HEK293 (cell line): ENCODE results near the gene RPL36.

ENCODE experiments used
- CTCF ChIA-PET: fragments of 350-600 bp; formaldehyde crosslinking; extraction: SDS; loops from one replicate; lab custom pipeline; 2021; ENCODE audit warnings: antibody characterized with exemption; lab: Yijun Ruan, JAX
- POLR2A ChIA-PET: fragments of 300-600 bp; formaldehyde crosslinking; extraction: SDS; loops from one replicate; lab custom pipeline; 2020; ENCODE audit warnings: antibody characterized with exemption, inconsistent platforms; lab: Yijun Ruan, JAX
- H3K27ac ChIP-seq: fragments of 200-500 bp; sonication (Bioruptor generic); 2 replicates; pipeline ENCODE4 v1.5.1; 2014; ENCODE audit warnings: low read depth, low read length, control low read depth, inconsistent platforms; ENCODE audit errors: extremely low read depth
- H3K36me3 ChIP-seq, 2 experiments: fragments of 200-500 bp in 1 of 2; sonication (Bioruptor generic) in 1 of 2; 1 replicate in 1 of 2; 2 replicates in 1 of 2; pipeline ENCODE4 v1.5.1; 2014 to 2017; ENCODE audit warnings: inconsistent platforms in 2 of 2, low read length in 2 of 2; ENCODE audit not compliant: control insufficient read depth in 2 of 2, insufficient read depth in 1 of 2
- H3K4me1 ChIP-seq: fragments of 200-500 bp; sonication (Bioruptor generic); 2 replicates; pipeline ENCODE4 v1.5.1; 2014; ENCODE audit warnings: mild to moderate bottlenecking, low read length, inconsistent platforms; ENCODE audit not compliant: control insufficient read depth, insufficient read depth
- H3K4me3 ChIP-seq: 2 replicates; pipeline ENCODE4 v1.5.1; 2011; ENCODE audit warnings: low read depth, mild to moderate bottlenecking, control low read depth, low read length, moderate library complexity
- H3K9me3 ChIP-seq: fragments of 200-500 bp; sonication (Bioruptor generic); 2 replicates; pipeline ENCODE4 v1.5.1; 2014; ENCODE audit warnings: low read depth, low read length, inconsistent platforms; ENCODE audit not compliant: control insufficient read depth, insufficient read depth
- HOXA7 ChIP-seq: sonication (generic); formaldehyde crosslinking; IDR thresholded peaks from 2 replicates; pipeline ENCODE4 v1.8.1; 2022; ENCODE audit warnings: missing genetic modification reagents, borderline replicate concordance
- KLF9 ChIP-seq: fragments of 450-650 bp; formaldehyde crosslinking; IDR thresholded peaks from 2 replicates; pipeline ENCODE4 v1.5.1; 2016; ENCODE audit warnings: missing biosample characterization, missing genetic modification characterization, low read depth
- OSR2 ChIP-seq: fragments of 450-650 bp; formaldehyde crosslinking; IDR thresholded peaks from 2 replicates; pipeline ENCODE4 v1.5.1; 2016; ENCODE audit warnings: missing biosample characterization, missing genetic modification characterization
- ZFHX2 ChIP-seq: fragments of 450-650 bp; formaldehyde crosslinking; conservative IDR thresholded peaks from 2 replicates; pipeline ENCODE4 v1.5.1; 2016; ENCODE audit warnings: missing biosample characterization, missing genetic modification characterization
- ZNF112 ChIP-seq: fragments of 450-650 bp; formaldehyde crosslinking; IDR thresholded peaks from 2 replicates; pipeline ENCODE4 v1.5.0; 2017; ENCODE audit warnings: missing biosample characterization, missing genetic modification characterization
- ZNF114 ChIP-seq: fragments of 450-650 bp; formaldehyde crosslinking; IDR thresholded peaks from 2 replicates; pipeline ENCODE4 v1.5.0; 2017; ENCODE audit warnings: missing biosample characterization, missing genetic modification characterization
- ZNF121 ChIP-seq: fragments of 450-650 bp; formaldehyde crosslinking; IDR thresholded peaks from 2 replicates; pipeline ENCODE4 v1.5.1; 2016; ENCODE audit warnings: missing biosample characterization, missing genetic modification characterization
- ZNF133 ChIP-seq: fragments of 450-650 bp; formaldehyde crosslinking; IDR thresholded peaks from 2 replicates; pipeline ENCODE4 v1.5.1; 2016; ENCODE audit warnings: missing biosample characterization, missing genetic modification characterization
- ZNF146 ChIP-seq: fragments of 450-650 bp; formaldehyde crosslinking; IDR thresholded peaks from 2 replicates; pipeline ENCODE4 v1.5.1; 2016; ENCODE audit warnings: missing biosample characterization, missing genetic modification characterization
- ZNF148 ChIP-seq: fragments of 450-650 bp; formaldehyde crosslinking; IDR thresholded peaks from 2 replicates; pipeline ENCODE4 v1.5.0; 2017; ENCODE audit warnings: missing biosample characterization, missing genetic modification characterization, borderline replicate concordance
- ZNF19 ChIP-seq: fragments of 450-650 bp; formaldehyde crosslinking; IDR thresholded peaks from 2 replicates; pipeline ENCODE4; 2016; ENCODE audit warnings: missing biosample characterization, missing genetic modification characterization, low read depth
- ZNF404 ChIP-seq: fragments of 450-650 bp; formaldehyde crosslinking; IDR thresholded peaks from 2 replicates; pipeline ENCODE4 v1.5.1; 2017; ENCODE audit warnings: missing biosample characterization, missing genetic modification characterization
- ZNF416 ChIP-seq: fragments of 450-650 bp; formaldehyde crosslinking; IDR thresholded peaks from 2 replicates; pipeline ENCODE4 v1.5.1; 2016; ENCODE audit warnings: missing biosample characterization, missing genetic modification characterization
- ZNF426 ChIP-seq: fragments of 450-650 bp; formaldehyde crosslinking; IDR thresholded peaks from 2 replicates; pipeline ENCODE4 v1.5.1; 2017; ENCODE audit warnings: missing biosample characterization, missing genetic modification characterization, mild to moderate bottlenecking, inconsistent platforms, moderate library complexity
- ZNF433 ChIP-seq: fragments of 450-650 bp; formaldehyde crosslinking; IDR thresholded peaks from 2 replicates; pipeline ENCODE4 v1.5.1; 2016; ENCODE audit warnings: missing biosample characterization, missing genetic modification characterization, low read depth
- ZNF521 ChIP-seq: fragments of 450-650 bp; formaldehyde crosslinking; IDR thresholded peaks from 2 replicates; pipeline ENCODE4 v1.5.1; 2017; ENCODE audit warnings: missing biosample characterization, mild to moderate bottlenecking, missing genetic modification characterization
- ZNF596 ChIP-seq: fragments of 450-650 bp; IDR thresholded peaks from 2 replicates; pipeline ENCODE4 v1.5.0; 2018; ENCODE audit warnings: missing biosample characterization, mild to moderate bottlenecking, missing genetic modification characterization, moderate library complexity
- ZNF600 ChIP-seq: fragments of 450-650 bp; formaldehyde crosslinking; IDR thresholded peaks from 2 replicates; pipeline ENCODE4 v1.5.1; 2016; ENCODE audit warnings: missing biosample characterization, missing genetic modification characterization
- ZNF704 ChIP-seq: fragments of 450-650 bp; formaldehyde crosslinking; IDR thresholded peaks from 2 replicates; pipeline ENCODE4 v1.5.1; 2016; ENCODE audit warnings: missing biosample characterization, missing genetic modification characterization
- ZNF768 ChIP-seq: fragments of 450-650 bp; formaldehyde crosslinking; IDR thresholded peaks from 2 replicates; pipeline ENCODE4 v1.5.1; 2018; ENCODE audit warnings: missing biosample characterization, mild to moderate bottlenecking, missing genetic modification characterization
- ZNF785 ChIP-seq: fragments of 450-650 bp; formaldehyde crosslinking; IDR thresholded peaks from 2 replicates; pipeline ENCODE4 v1.5.1; 2016; ENCODE audit warnings: missing biosample characterization, missing genetic modification characterization
- ZNF830 ChIP-seq: fragments of 450-650 bp; IDR thresholded peaks from 2 replicates; pipeline ENCODE4 v1.5.0; 2018; ENCODE audit warnings: missing biosample characterization, missing genetic modification characterization, low read depth, mild to moderate bottlenecking, moderate library complexity
- ZSCAN16 ChIP-seq: fragments of 450-650 bp; formaldehyde crosslinking; IDR thresholded peaks from 2 replicates; pipeline ENCODE4 v1.5.1; 2016; ENCODE audit warnings: missing biosample characterization, missing genetic modification characterization
- TF ChIP-seq, protein P1 (sequence below): fragments of 450-650 bp; formaldehyde crosslinking; IDR thresholded peaks from 2 replicates; pipeline ENCODE4 v1.5.1; 2016; ENCODE audit warnings: missing biosample characterization, missing genetic modification characterization
- TF ChIP-seq, protein P2 (sequence below): fragments of 450-650 bp; formaldehyde crosslinking; IDR thresholded peaks from 2 replicates; pipeline ENCODE4 v1.5.1; 2016; ENCODE audit warnings: missing biosample characterization, missing genetic modification characterization

RPL36 gene

DNA sequence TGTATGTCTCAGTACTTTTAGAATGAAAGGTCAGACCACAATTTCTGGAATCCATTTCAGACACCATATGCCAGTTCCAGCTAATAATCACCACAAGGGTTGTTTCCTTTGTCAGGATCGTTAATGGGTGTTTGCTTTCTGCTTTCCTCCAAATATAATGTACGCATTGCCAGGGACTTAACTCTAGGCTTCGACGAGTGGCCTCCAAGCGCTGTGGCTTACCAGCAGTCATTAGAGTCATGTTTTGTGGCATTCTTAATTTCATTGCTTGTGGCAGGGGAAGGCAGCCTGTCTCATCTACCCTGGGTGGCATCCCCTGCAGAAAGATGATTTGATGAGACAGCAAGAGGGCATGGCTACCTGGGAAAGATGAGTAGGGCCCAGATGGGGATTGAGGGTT lies 44.7 kb upstream of the RPL36 start:
- CTCF ChIA-PET = interaction anchor here (0.6 kb wide), 2 partner anchors 46 to 142 kb away, joined by 3 to 4 read pairs; no protein-coding TSS in a partner anchor
- POLR2A ChIA-PET = no interaction called here
- Histone ChIP-seq H3K4me3 (no peak overlapping the region), H3K9me3 (no peaks in the 10 kb centered on the region), H3K27ac (no peak overlapping the region), H3K36me3 (peaks cover 29 to 89% of the 10 kb centered on the region in 2 experiments), H3K4me1 (no peaks in the 10 kb centered on the region)
- TF ChIP-seq ZNF19 (tag by site-specific recombination) (no peak), ZNF146 (tag by site-specific recombination) (no peak), ZNF521 (tag by site-specific recombination) (no peak), ZNF596 (tag by site-specific recombination) (no peak), ZNF121 (no peak), ZNF148 (tag by site-specific recombination) (no peak)

GRCh38 chr19:5646703-5647102 lies 43.4 kb upstream of the RPL36 start:
- no peak overlapping the region for H3K4me3 ChIP-seq
- no peak overlapping the region for H3K27ac ChIP-seq
- POLR2A ChIA-PET = no interaction called here
- H3K9me3 ChIP-seq = no peaks in the 10 kb centered on the region
- TF ChIP-seq, protein P1, sequence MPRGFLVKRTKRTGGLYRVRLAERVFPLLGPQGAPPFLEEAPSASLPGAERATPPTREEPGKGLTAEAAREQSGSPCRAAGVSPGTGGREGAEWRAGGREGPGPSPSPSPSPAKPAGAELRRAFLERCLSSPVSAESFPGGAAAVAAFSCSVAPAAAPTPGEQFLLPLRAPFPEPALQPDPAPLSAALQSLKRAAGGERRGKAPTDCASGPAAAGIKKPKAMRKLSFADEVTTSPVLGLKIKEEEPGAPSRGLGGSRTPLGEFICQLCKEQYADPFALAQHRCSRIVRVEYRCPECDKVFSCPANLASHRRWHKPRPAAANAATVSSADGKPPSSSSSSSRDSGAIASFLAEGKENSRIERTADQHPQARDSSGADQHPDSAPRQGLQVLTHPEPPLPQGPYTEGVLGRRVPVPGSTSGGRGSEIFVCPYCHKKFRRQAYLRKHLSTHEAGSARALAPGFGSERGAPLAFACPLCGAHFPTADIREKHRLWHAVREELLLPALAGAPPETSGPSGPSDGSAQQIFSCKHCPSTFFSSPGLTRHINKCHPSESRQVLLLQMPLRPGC = no peak
- TF ChIP-seq ZNF404 (tag by site-specific recombination) = no peak
- TF ChIP-seq ZNF133 (tag by site-specific recombination) = no peak
- TF ChIP-seq ZNF768 (tag by site-specific recombination) = peak; percentile 58; the same call in 1 of the 2 replicates
- TF ChIP-seq ZNF704 = no peak
- no peak for TF ChIP-seq ZNF114 (tag by site-specific recombination)
- TF ChIP-seq ZNF785 (tag by site-specific recombination) = no peak
- no peak for TF ChIP-seq ZNF600 (tag by site-specific recombination)
- TF ChIP-seq, all 188 proteins: peak for 1
- H3K4me1 ChIP-seq = no peaks in the 10 kb centered on the region
- CTCF ChIA-PET = no interaction called here
- peaks cover 36 to 94% of the 10 kb centered on the region in 2 experiments for H3K36me3 ChIP-seq

GRCh38 chr19:5648464-5648863 lies 41.6 kb upstream of the RPL36 start:
- CTCF ChIA-PET = interaction anchor here (0.6 to 0.7 kb wide), 2 partner anchors 41 to 132 kb away, joined by 3 to 4 read pairs; no protein-coding TSS in a partner anchor
- H3K27ac ChIP-seq = no peak overlapping the region
- H3K9me3 ChIP-seq = no peaks in the 10 kb centered on the region
- no peak overlapping the region for H3K4me3 ChIP-seq
- POLR2A ChIA-PET = no interaction called here
- peaks cover 41 to 94% of the 10 kb centered on the region in 2 experiments for H3K36me3 ChIP-seq
- H3K4me1 ChIP-seq = no peaks in the 10 kb centered on the region
- TF ChIP-seq ZNF416 (tag by site-specific recombination) (no peak), ZNF426 (tag by site-specific recombination) (no peak), ZFHX2 (tag by site-specific recombination) (no peak), HOXA7 (no peak), ZNF830 (tag by site-specific recombination) (no peak), KLF9 (no peak), ZNF404 (tag by site-specific recombination) (no peak), ZNF433 (tag by site-specific recombination) (no peak), OSR2 (tag by site-specific recombination) (no peak), ZNF112 (no peak), ZSCAN16 (tag by site-specific recombination) (no peak), ZNF600 (tag by site-specific recombination) (no peak)
- TF ChIP-seq, protein P2, sequence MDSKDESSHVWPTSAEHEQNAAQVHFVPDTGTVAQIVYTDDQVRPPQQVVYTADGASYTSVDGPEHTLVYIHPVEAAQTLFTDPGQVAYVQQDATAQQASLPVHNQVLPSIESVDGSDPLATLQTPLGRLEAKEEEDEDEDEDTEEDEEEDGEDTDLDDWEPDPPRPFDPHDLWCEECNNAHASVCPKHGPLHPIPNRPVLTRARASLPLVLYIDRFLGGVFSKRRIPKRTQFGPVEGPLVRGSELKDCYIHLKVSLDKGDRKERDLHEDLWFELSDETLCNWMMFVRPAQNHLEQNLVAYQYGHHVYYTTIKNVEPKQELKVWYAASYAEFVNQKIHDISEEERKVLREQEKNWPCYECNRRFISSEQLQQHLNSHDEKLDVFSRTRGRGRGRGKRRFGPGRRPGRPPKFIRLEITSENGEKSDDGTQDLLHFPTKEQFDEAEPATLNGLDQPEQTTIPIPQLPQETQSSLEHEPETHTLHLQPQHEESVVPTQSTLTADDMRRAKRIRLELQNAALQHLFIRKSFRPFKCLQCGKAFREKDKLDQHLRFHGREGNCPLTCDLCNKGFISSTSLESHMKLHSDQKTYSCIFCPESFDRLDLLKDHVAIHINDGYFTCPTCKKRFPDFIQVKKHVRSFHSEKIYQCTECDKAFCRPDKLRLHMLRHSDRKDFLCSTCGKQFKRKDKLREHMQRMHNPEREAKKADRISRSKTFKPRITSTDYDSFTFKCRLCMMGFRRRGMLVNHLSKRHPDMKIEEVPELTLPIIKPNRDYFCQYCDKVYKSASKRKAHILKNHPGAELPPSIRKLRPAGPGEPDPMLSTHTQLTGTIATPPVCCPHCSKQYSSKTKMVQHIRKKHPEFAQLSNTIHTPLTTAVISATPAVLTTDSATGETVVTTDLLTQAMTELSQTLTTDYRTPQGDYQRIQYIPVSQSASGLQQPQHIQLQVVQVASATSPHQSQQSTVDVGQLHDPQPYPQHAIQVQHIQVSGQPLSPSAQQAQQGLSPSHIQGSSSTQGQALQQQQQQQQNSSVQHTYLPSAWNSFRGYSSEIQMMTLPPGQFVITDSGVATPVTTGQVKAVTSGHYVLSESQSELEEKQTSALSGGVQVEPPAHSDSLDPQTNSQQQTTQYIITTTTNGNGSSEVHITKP (tag by site-specific recombination) = no peak
